HG03159 (cell line): Measurements from ENCODE around the gene MEGF9.
A peak's percentile ranks its signal among the peaks of the same experiment; 100 is the strongest.
"Not testable (repeated sequence)": the region's sequence is repeated elsewhere in the genome, so short reads cannot be mapped to it uniquely, and the experiment has no call there.

Experiments used
- ATAC-seq: cut with Tn5 transposase; IDR thresholded peaks from one replicate; pipeline ENCODE4 v1.9.1; 2021; ENCODE audit warnings: mild to moderate bottlenecking, moderate library complexity; ENCODE audit not compliant: unreplicated experiment

Gene MEGF9

DNA sequence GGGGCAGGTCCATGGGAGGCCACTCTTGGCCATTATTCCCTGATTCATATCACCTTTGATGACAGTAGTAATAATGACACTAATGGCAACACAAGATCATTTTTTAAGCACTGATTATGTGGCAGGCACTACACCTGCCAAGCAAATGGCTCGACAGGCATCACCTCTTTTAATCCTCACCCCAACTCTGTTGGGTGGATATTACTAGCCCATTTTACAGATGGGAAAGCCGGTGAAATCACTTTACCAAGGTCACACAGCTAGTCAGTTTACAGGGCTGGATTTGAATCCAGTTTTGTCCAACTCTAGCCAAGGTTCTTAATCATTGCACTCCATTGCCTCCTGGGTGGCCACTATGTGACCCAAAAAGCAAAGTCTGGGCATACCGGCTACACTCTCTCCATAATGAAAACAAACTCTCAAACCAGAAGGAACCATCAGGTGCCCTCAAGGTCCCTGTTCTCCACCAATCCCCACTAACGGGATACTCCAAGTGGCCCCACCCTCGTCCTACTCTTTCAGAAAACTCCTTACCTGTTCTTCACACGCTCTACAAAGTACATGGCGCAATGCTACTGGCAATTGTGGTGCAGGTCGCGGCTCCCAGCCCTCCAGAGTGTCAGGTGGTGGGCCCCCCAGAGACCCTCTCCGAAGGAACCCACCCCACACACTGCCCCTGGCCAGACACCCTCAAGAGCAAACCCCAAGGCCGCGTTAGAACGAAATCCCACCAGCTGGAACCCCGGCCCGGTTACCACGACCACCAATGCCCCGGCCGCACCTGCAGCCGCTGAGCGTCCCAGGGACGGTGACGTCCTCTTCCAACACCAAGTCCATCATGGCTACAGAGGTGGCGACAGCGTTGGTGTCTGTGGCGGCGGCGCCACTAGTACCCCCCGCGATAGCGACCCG, 134.9 kb downstream of the MEGF9 start:
- ATAC-seq, result peak; percentile 39

DNA sequence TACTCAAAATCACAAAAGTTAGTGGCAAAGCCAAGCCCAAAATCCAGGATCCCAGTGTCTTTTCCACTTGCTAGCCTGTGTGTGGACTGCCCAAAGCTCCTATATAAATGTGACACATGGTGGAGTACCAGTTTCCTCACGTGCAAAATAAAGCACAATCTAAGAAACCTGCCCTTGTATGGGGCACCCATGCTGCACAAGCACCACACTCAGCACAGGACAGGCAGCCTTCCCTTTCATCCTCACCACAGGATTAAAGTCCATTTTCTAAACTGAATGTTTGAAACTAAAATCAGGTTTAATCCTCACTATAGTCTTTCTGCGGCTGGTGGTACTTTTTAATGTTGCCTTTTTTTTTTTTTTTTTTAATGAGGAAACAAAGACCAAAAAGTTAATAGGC, 139.8 kb downstream of the MEGF9 start:
- no peak for ATAC-seq

DNA sequence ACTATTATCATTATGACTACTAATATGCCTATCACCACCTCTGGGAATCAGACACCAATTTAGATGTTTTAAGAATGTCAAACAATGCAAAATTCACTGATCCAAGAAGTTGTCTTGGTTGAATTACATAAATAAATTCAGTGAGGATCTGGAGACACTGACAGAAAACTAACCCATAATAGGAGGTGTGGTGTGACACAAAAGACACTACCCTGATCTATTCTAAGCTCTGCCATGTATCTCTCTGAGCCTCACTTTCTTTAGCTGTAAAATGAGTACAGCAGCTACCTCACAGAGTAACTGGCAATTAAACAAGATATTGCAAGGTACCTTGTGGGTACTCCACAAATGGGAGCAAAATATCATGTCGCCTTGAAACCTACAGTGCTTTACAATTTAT, 141.8 kb downstream of the MEGF9 start:
- ATAC-seq, result no peak

DNA sequence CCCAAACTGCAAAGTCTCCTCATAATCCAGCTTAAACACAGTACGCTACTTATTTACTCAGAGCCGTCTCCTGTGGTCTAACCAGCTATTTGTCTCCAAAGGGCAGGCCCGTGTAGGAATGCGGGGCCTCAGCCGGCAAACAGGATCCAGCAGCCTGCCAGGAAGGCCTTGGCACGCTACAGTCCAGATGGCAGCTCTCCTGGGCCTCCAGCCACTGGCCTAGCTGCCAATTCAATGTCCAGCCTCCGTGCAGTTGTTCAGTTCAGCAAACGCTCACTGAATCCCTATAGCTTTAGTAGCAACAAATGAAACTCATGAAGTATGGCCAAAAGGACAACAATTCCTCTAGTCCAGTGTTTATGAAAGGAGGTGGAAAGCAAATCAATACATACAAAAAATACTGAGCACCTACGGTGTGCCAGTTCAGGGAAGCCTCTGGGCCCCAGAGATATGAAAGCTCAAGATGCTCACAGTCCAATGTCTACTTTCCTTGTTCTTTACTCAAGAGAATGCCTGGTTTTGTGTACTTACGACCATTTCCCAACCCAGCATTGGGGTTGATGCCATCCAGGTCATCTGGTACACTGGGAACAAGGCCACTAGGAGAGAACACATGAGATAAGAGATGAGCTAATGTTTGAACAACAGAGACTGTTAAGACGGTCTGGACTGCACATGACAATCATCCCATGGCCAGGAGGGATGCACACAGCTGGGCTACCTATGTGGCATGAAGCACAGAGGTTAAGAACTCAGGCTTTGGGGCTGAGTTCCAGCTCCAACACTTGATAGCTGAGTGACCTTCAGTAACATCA, 142.6 kb downstream of the MEGF9 start:
- ATAC-seq, result no peak

DNA sequence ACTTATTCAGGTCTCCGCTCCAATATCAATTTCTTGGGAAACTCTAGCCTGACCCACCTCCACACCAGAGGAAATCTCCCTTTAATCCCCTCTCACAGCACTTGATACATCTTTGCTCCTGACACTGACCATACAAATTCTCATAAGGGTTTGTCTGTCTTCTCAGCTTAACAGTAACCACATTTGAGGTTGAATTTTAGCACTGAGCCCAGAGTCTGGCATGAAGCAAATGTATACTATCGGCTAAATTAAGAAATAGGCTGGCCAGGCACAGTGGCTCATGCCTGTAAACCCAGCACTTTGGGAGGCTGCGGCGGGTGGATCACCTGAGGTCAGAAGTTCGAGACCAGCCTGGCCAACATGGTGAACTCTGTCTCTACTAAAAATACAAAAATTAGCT, 144.0 kb downstream of the MEGF9 start:
- ATAC-seq, result no peak

DNA sequence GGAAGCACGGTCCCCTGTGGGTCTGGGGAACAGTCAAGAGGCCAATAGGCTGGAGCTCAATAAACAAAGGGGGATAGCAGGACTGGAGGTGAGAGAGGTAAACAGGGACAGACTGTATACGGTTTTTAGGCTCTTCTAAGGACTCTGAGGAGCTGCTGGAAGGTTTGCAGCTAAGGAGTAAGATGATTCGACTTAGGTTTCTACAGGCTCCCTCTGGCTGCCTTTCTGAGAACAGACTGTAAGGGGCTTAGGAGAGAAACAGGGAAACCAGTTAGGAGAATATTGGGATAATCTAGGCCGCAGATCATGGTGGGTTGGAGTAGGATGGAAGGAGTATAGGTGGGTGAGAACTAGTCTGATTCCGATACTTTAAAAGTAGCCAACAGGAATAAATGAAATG, 144.7 kb downstream of the MEGF9 start:
- ATAC-seq, result no peak

DNA sequence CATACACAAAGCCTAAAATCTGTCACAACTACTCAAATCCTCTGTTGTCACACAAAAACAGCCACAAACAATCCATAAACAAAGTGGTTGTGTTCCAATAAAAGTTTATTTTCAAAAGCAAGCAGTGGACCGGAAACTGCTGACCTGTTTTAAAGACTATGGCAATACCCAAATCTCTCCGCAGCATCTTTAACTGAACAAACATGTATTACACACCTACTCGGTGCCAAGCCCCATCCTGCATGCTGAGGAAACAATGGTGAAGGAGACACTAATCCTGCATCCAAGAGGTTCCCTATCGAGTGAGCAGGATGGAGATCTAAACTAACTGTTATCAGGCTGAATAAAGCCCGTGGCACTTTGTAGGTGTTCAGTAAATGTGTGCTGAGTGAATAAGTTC, 145.5 kb downstream of the MEGF9 start:
- ATAC-seq, result no peak

DNA sequence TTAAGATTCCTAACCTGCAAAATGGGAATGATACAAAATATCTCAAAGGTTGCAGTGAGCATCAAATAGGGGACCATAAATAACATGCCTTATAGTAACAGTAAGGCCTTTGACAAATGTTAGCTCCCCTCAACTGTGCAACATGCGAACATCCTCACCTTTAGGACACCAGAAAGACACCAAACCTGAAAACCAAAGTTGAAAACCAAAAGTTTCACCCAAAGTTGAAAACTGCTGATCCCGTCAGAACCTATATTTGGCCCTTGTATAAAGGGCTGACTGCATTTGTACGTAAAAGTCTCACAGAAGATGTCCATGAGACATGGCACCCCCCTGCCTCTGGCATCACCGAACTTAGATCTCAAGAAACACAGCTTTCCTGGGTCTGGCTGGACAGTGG, 146.4 kb downstream of the MEGF9 start:
- ATAC-seq, result no peak

DNA sequence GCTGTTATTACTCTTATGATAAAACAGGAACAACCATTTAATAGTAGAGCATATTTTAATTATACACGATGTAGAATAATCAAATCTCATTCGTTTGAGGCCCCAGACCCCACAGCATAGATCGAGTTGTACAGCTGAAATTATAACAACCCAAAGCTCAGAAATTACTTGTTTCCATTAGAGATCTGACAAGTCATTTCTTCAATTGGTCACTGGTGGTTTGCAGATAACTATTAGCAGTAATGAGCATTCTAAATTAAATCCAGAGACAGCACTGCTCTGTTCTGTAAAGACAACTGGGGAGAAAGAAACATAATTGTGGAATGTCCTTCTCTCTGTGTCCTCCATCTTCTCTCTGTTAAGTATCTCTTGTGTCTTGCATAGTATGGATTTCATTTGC, 147.2 kb downstream of the MEGF9 start:
- ATAC-seq, result no peak

DNA sequence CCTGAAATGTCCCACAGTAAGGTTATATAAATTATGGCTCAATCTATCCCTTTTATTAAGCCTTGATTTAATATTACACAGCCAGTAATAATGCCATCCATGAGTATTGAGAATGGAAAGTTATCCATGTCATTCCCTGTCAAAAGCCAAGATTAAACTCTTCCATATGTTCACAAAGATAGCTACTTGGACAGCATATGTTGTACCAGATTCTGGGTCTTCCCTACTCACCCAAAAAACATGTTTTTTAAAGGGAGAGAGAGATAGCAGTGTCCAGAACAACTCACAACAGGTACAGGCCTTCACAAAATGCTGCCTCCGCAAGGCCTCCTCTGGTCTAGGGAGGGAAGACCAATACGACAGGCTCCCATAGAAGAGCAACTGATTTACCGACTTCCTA, 149.7 kb downstream of the MEGF9 start:
- ATAC-seq, result no peak

DNA sequence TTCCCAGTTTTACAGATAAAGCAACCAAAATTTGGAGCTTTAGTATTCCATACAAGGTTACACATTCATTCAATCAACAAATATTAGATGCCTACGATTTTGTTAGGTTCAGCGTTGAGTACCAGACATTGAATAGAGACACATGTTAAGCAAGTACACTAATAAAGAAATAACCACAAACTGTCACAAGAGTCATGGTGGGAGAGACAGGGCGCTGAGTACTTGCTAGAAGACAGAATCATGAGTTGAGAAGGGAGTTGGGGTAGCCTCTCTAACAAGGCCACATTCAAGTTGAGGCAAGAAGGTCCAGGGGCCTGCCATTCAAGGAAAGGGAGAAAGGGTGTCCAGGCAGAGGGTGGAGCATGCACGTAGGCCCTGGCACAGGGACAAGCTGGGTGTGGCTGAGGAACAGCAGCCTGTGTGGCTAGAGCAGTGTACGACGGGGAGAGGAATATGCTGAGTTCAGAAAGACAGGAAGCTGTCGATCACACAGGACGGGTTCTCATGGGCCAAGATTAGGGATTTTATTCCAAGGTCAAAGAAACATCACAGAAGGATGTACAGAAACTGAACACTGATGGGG, 151.3 kb downstream of the MEGF9 start:
- ATAC-seq, result no peak

DNA sequence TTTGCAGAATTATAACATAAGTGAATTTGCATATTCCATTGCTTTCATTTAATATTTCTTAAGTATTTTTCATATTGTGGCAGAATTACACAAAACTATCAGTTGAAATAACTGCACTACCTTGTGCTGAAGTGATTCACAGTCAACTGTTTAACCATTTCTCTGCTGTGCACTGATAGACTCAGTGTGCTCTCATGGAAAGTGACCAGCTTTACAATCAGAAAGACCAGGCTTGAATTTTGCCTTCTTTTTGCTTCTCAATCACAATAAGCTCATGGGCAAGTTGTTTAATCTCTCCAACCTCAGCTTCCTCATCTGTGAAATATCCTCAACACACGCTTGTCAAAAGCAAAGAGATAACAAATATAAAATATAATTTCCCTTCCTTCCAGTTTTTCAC, 152.6 kb downstream of the MEGF9 start:
- ATAC-seq, result no peak

DNA sequence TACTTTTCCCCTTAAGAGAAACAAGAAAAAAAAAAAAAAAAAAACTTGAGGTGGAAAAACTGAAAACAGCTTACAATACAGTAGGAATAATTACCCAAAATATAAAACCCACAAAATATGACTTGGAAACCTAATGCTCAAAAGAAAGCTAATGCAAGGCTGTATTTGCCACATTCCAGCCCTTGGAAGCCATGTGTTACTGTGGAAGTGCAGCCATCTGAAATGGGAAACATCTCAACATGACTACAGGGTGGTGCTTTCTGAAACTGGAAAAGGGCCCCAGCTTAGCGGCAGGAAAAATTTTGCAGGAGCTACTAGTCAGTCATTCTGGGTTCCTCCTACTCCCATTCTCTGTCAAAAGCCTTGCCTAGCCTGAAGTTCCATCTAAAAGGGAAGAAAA, 154.7 kb downstream of the MEGF9 start:
- ATAC-seq, result no peak

DNA sequence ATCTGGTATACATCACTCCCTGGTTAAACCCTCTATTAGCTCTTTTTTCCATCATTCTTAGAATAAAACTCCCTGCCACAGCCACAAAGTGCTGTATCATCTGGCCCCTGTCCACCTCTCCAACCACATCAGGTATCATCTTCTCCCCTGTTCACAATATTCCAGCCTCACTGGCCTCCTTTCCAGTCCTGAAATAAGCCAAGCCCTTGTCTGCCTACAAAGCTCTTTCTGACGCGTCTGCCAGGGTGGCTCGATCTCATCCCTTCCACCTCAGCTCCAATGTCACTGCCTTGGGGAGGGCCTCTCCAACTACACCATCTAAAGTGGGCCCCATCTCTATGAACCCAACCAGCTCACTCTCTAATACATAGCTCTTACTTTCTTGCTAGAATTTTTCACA, 155.8 kb downstream of the MEGF9 start:
- no peak for ATAC-seq

DNA sequence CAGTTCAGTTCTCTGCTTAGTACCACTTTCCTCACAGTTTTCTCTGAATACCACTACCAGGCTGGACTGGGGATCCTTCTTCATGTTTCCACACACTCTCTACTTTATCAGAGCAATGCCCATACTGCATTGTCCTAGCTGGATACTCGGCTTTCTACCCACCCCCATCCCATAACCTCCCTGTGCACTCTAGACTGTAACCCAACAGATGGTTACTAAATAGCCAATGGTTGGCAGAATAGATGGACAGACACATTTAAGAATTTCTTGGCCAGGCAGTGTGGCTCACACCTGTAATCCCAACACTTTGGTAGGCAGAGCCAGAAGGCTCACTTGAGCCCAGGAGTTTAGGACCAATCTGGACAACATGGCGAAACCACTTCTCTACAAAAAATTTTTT, 157.1 kb downstream of the MEGF9 start:
- no peak for ATAC-seq

DNA sequence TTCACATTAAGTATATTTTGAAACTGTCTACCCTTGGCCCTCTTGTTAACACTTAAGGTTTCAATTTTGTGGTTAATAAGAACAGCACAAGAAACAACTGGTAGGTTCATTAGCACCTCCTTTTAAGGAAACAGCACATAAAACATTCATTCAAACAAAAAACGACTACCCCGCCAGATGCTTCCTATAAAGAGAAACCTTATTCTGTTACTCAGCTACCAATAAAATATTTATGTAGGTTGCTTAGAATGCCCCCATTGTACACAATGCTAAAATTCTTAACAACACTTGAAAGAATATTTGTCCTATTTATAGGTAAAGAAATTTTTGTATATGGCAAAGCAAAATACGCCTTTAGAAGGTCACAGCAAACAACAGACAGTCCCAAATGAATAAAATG, 157.5 kb downstream of the MEGF9 start:
- ATAC-seq, result no peak

DNA sequence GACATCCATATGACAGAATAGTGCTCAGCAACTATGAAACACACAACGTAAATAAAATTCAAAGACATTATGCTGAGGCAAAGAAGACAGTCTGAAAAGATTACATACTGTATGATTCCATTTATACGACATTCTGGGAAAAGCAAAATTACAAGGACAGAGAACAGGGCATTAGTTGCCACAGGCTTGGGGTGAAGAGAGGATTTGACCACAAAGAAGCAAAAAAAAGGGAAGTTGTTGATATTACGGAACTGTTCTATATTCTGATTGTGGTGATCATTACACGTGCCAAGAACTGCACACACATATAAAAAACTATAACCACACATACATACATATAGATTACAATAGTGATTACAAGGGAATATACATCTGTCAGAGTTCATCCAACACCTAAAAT, 158.4 kb downstream of the MEGF9 start:
- no peak for ATAC-seq

DNA sequence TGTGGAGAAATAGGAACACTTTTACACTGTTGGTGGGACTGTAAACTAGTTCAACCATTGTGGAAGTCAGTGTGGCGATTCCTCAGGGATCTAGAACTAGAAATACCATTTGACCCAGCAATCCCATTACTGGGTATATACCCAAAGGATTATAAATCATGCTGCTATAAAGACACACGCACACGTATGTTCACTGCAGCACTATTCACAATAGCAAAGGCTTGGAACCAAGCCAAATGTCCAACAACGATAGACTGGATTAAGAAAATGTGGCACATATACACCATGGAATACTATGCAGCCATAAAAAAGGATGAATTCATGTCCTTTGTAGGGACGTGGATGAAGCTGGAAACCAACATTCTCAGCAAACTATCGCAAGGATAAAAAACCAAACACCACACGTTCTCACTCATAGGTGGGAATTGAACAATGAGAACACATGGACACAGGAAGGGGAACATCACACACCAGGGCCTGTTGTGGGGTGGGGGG, 162.0 kb downstream of the MEGF9 start:
- not testable (repeated sequence) for ATAC-seq
